PFSK-1 (cell line): ENCODE measurements around the gene RPS6KA3.

Source experiments
- POLR2AphosphoS5 ChIP-seq: IDR thresholded peaks from 2 replicates; pipeline ENCODE4 v1.6.1; 2012; ENCODE audit warnings: low read depth, mild to moderate bottlenecking, control low read depth, low read length, moderate library complexity
- TF ChIP-seq, protein P1 (sequence below), 2 experiments: IDR thresholded peaks; 2 replicates each; pipeline versions ENCODE4 v1.6.1 to v1.8.0; 2011 to 2012; ENCODE audit warnings: low read depth in 2 of 2, low read length in 2 of 2, control low read depth in 1 of 2, inconsistent platforms in 1 of 2, mild to moderate bottlenecking in 1 of 2, moderate library complexity in 1 of 2; ENCODE audit not compliant: insufficient read depth in 1 of 2

DNA sequence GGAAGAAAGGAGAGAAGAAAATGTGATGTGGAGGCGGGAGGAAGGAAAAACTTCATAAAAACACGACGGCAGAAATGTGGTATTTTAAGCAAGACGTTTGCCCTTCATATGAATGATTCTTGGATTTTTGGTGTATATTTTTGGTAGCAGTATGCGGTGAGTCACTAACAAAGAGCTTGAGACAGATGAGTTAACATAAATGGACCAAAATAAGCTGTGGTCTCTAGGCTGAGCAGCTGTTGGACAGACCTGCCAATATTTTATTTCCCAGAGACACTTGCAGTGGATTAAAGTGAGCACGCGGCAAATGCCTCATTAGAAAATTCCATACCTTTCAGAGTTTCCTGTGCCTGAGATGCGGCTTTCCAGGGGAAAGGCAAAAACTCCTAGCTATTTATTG, 43.1 kb upstream of the RPS6KA3 start:
- TF ChIP-seq, protein P1, sequence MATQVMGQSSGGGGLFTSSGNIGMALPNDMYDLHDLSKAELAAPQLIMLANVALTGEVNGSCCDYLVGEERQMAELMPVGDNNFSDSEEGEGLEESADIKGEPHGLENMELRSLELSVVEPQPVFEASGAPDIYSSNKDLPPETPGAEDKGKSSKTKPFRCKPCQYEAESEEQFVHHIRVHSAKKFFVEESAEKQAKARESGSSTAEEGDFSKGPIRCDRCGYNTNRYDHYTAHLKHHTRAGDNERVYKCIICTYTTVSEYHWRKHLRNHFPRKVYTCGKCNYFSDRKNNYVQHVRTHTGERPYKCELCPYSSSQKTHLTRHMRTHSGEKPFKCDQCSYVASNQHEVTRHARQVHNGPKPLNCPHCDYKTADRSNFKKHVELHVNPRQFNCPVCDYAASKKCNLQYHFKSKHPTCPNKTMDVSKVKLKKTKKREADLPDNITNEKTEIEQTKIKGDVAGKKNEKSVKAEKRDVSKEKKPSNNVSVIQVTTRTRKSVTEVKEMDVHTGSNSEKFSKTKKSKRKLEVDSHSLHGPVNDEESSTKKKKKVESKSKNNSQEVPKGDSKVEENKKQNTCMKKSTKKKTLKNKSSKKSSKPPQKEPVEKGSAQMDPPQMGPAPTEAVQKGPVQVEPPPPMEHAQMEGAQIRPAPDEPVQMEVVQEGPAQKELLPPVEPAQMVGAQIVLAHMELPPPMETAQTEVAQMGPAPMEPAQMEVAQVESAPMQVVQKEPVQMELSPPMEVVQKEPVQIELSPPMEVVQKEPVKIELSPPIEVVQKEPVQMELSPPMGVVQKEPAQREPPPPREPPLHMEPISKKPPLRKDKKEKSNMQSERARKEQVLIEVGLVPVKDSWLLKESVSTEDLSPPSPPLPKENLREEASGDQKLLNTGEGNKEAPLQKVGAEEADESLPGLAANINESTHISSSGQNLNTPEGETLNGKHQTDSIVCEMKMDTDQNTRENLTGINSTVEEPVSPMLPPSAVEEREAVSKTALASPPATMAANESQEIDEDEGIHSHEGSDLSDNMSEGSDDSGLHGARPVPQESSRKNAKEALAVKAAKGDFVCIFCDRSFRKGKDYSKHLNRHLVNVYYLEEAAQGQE (IDR thresholded peaks at IDR 0.05; ENCODE audit: insufficient read depth in 1 of 2, low read depth in 2 of 2, low read length in 2 of 2) = no peak
- TF ChIP-seq POLR2AphosphoS5 = no peak
